ENCODE results near the gene MITF.

- TF ChIP-seq CTCF (IDR thresholded peaks at IDR 0.05) (no peak), ZFX (IDR thresholded peaks at IDR 0.05; ENCODE audit: borderline replicate concordance) (no peak)
Measured at GRCh38 chr3:69745505-69745904, 6.2 kb downstream of the MITF start.
